Endothelial cell of umbilical vein (primary cell): ENCODE data around the gene ANKMY1. TPM values are rescaled to one million over a fixed set of nuclear protein-coding genes. Genes with fewer than 3 reads are reported as not detected.

Source experiments
- BruUV-seq: library from RNA; stranded (reverse); fragments of 400-500 nt; replicated peaks from 2 replicates; lab custom pipeline; 2021; lab: Mats Ljungman, UMichigan
- CTCF ChIA-PET: fragments of 300-600, 350-600 bp; sonication (Branson Sonifier 250); formaldehyde crosslinking; loops from one replicate; lab custom pipeline; 2021; ENCODE audit warnings: antibody characterized with exemption, inconsistent platforms; lab: Charles Lee
- POLR2A ChIA-PET: fragments of 300-600, 350-600 bp; sonication (Branson Sonifier 250); formaldehyde crosslinking; loops from one replicate; lab custom pipeline; 2021; ENCODE audit warnings: antibody characterized with exemption, inconsistent platforms; lab: Charles Lee
- DNase-seq: peaks from one replicate; pipeline ENCODE4 v3.0.0-alpha.2; 2011; ENCODE audit warnings: low read depth, low spot score
- FAIRE-seq: peaks from 2 replicates; lab custom pipeline; 2011; peaks lifted over from hg19 to GRCh38; lab: Jason Lieb, UNC
- H2AFZ ChIP-seq: 2 replicates; pipeline ENCODE4 v1.6.0; 2012; ENCODE audit warnings: low read depth, low read length, control low read depth, inconsistent platforms
- H3K27ac ChIP-seq: 2 replicates; pipeline ENCODE4 v1.5.1; 2011; ENCODE audit warnings: low read depth, mild to moderate bottlenecking, control low read depth, low read length, moderate library complexity; ENCODE audit not compliant: insufficient read depth
- H3K27me3 ChIP-seq, 2 experiments: 2 replicates each; pipeline versions ENCODE4 v1.6.0 to v1.6.1; 2011; ENCODE audit warnings: low read length in 2 of 2, mixed read lengths in 1 of 2; ENCODE audit not compliant: control insufficient read depth in 2 of 2, insufficient read depth in 2 of 2
- H3K36me3 ChIP-seq, 2 experiments: 2 replicates in 1 of 2; 3 replicates in 1 of 2; pipeline ENCODE4 v1.5.1; 2011; ENCODE audit warnings: low read length in 2 of 2, mild to moderate bottlenecking in 1 of 2, moderate library complexity in 1 of 2; ENCODE audit not compliant: control insufficient read depth in 2 of 2, insufficient read depth in 2 of 2; ENCODE audit errors: extremely low read depth in 1 of 2
- H3K4me1 ChIP-seq: 3 replicates; pipeline ENCODE4 v1.5.1; 2011; ENCODE audit warnings: mild to moderate bottlenecking, low read length; ENCODE audit not compliant: control insufficient read depth, insufficient read depth; ENCODE audit errors: extremely low read depth
- H3K4me2 ChIP-seq: 2 replicates; pipeline ENCODE4 v1.6.1; 2011; ENCODE audit warnings: low read length, control low read depth, mixed read lengths; ENCODE audit not compliant: insufficient read depth
- H3K4me3 ChIP-seq, 3 experiments: fragments of 200-600 bp in 1 of 3; sonication (generic), shearing (Covaris generic) in 1 of 3; replicated peaks in 1 of 3; 2 replicates each; pipeline ENCODE4 v1.5.1; 2011 to 2016; ENCODE audit warnings: control low read depth in 3 of 3, low read length in 3 of 3, mild to moderate bottlenecking in 2 of 3, inconsistent platforms in 1 of 3, low read depth in 1 of 3, moderate library complexity in 1 of 3; ENCODE audit not compliant: insufficient read depth in 1 of 3
- H3K79me2 ChIP-seq: 2 replicates; pipeline ENCODE4 v1.6.0; 2012; ENCODE audit warnings: low read length, inconsistent platforms; ENCODE audit not compliant: control insufficient read depth, insufficient read depth
- H3K9ac ChIP-seq: replicated peaks from 2 replicates; pipeline ENCODE3; 2011; ENCODE audit warnings: low read length, control low read depth; ENCODE audit not compliant: insufficient read depth; ENCODE audit errors: extremely low read depth
- H3K9me1 ChIP-seq: replicated peaks from 3 replicates; pipeline ENCODE4 v1.6.0; 2011; ENCODE audit warnings: mild to moderate bottlenecking, low read length; ENCODE audit not compliant: control insufficient read depth, insufficient read depth; ENCODE audit errors: extremely low read depth
- H3K9me3 ChIP-seq: replicated peaks from 2 replicates; pipeline ENCODE4 v1.5.1; 2012; ENCODE audit warnings: low read length, inconsistent platforms; ENCODE audit not compliant: control insufficient read depth, insufficient read depth
- H4K20me1 ChIP-seq: replicated peaks from 2 replicates; pipeline ENCODE3; 2011; ENCODE audit warnings: mild to moderate bottlenecking, low read length; ENCODE audit not compliant: control insufficient read depth, insufficient read depth; ENCODE audit errors: extremely low read depth
- CTCF ChIP-seq, 2 donors: IDR thresholded peaks; 1 replicate in 1 of 2; 2 replicates in 1 of 2; pipeline ENCODE4 v1.5.1; 2011; ENCODE audit warnings: low read length in 2 of 2, mild to moderate bottlenecking in 2 of 2, moderate library complexity in 2 of 2, control low read depth in 1 of 2, inconsistent platforms in 1 of 2, low read depth in 1 of 2; ENCODE audit not compliant: insufficient read depth in 1 of 2; ENCODE audit errors: extremely low read depth in 1 of 2
- EZH2 ChIP-seq: IDR thresholded peaks from 2 replicates; pipeline ENCODE4 v1.6.1; 2012; ENCODE audit warnings: borderline replicate concordance, low read depth, mild to moderate bottlenecking, moderate library complexity, low read length, inconsistent platforms; ENCODE audit not compliant: severe bottlenecking
- FOS ChIP-seq: IDR thresholded peaks from 2 replicates; pipeline ENCODE4 v1.6.1; 2011; ENCODE audit warnings: mild to moderate bottlenecking, low read length, moderate library complexity, borderline replicate concordance; ENCODE audit not compliant: insufficient read depth
- GATA2 ChIP-seq: IDR thresholded peaks from 2 replicates; pipeline ENCODE4 v1.7.0; 2011; ENCODE audit warnings: low read depth, mild to moderate bottlenecking, moderate library complexity, mixed read lengths, low read length; ENCODE audit not compliant: insufficient read length, insufficient read depth
- JUN ChIP-seq: IDR thresholded peaks from 2 replicates; pipeline ENCODE4 v1.6.1; 2011; ENCODE audit warnings: borderline replicate concordance, low read depth; ENCODE audit not compliant: insufficient read length, insufficient read depth
- MAX ChIP-seq: IDR thresholded peaks from 2 replicates; pipeline ENCODE4 v1.6.1; 2011; ENCODE audit not compliant: insufficient read depth, insufficient read length
- MYC ChIP-seq: IDR thresholded peaks from one replicate; pipeline ENCODE4 v1.6.1; 2011; ENCODE audit warnings: mild to moderate bottlenecking, low read depth, low read length
- POLR2A ChIP-seq: IDR thresholded peaks from 2 replicates; pipeline ENCODE4 v1.6.1; 2012; ENCODE audit warnings: low read depth, mild to moderate bottlenecking, control low read depth, low read length
- POLR2AphosphoS5 ChIP-seq: IDR thresholded peaks from 2 replicates; pipeline ENCODE4 v1.6.1; 2012; ENCODE audit warnings: low read depth, mild to moderate bottlenecking, control low read depth, low read length, moderate library complexity; ENCODE audit not compliant: insufficient read depth
- dilution Hi-C: fragments of 300-500 bp; cut with MboI; formaldehyde crosslinking; loops from one replicate; pipeline ENCODE4 v1.15.0; 2019; ENCODE audit warnings: low sequenced_read_pairs; ENCODE audit not compliant: extremely low pct_ligation_motif_present
- intact Hi-C: fragments of 100-400 bp; cut with micrococcal nuclease; formaldehyde crosslinking; loops from one replicate; pipeline ENCODE4 v1.10.0; 2022
- polyA plus RNA-seq, 4 experiments: library from polyadenylated mRNA; depleted of rRNA in 3 of 4; stranded (reverse) in 3 of 4; unstranded in 1 of 4; fragments of >200 nt; gene quantifications; 2 replicates each; pipeline versions ENCODE4 v1.2.1 to v1.2.3, GENCODE V29; 2011 to 2012; ENCODE audit warnings: missing spikeins in 1 of 4
- total RNA-seq: library from RNA; stranded (reverse); gene quantifications from 2 replicates; pipeline ENCODE4 v1.2.3, GENCODE V29; 2021

ANKMY1 gene
- total and polyA plus RNA-seq, 2 donors (not counting 3 experiments of a cell fraction or from before 2014, with no cell fraction given), result 9.0 to 16.0 TPM

- H3K36me3 ChIP-seq, result no peaks in the 10 kb centered on the region
- no peak for DNase-seq
- H3K79me2 ChIP-seq, result no peaks in the 10 kb centered on the region
- H3K9ac ChIP-seq, result no peak overlapping the region
- intact Hi-C loops (loop anchor here (5.0 kb wide), 1 partner anchor 195 kb away; no protein-coding TSS in a partner anchor), dilution Hi-C loops (no loop called here)
- no peak overlapping the region for H3K4me2 ChIP-seq
- ChIA-PET CTCF (interaction anchor here (5.0 kb wide), 1 partner anchor 329 kb away, joined by 78 read pairs; no protein-coding TSS in a partner anchor), POLR2A (no interaction called here)
- H3K9me1 ChIP-seq, result no peaks in the 10 kb centered on the region
- H3K4me1 ChIP-seq, result no peaks in the 10 kb centered on the region
- H2AFZ ChIP-seq, result no peak overlapping the region
- TF ChIP-seq FOS (no peak), JUN (no peak), EZH2 (no peak), MAX (no peak), CTCF (IDR thresholded peaks at IDR 0.05; ENCODE audit: extremely low read depth in 1 of 2, insufficient read depth in 1 of 2, low read depth in 1 of 2, low read length in 2 of 2) (no peak), POLR2A (no peak), POLR2AphosphoS5 (no peak), MYC (no peak), GATA2 (no peak)
- H4K20me1 ChIP-seq, result no peaks in the 10 kb centered on the region
- H3K27me3 ChIP-seq, result no peaks in the 10 kb centered on the region
- no TSS peak for BruUV-seq
- no peak overlapping the region for H3K27ac ChIP-seq
- no peak for FAIRE-seq
- H3K4me3 ChIP-seq, result no peak overlapping the region
- no peaks in the 10 kb centered on the region for H3K9me3 ChIP-seq
These were observed 45.7 kb downstream of the ANKMY1 start for GRCh38 chr2:240512109-240512485.
